ENCODE measurements around the gene OR6K2. TPM values are rescaled to one million over a fixed set of nuclear protein-coding genes. Genes with fewer than 3 reads are reported as not detected.

Gene OR6K2
- total and polyA plus RNA-seq, 2 of the 13 experiments (the other 11 are each of a cell fraction or from before 2014, with no cell fraction given), result not detected

DNA sequence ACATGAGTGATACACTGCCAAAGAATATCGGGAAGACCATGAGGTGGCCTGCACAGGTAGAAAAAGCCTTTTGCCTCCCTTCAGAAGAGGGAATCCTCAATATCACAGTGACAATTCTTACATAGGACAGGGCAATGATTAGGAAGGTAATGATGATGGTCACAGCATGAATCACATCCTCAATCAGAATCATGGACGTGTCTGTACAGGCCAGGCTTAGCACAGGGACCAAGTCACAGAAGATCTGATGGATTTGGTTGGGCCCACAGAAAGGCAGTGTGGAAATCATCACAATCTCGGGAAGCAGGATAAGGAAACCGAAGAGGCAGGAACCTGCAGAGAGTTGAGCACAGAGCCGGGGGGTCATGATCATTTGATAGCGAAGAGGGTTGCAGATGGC lies 16.9 kb upstream of the OR6K2 start:
- WGBS (ENCODE audit: low lambda C conversion rate), result 5% methylated on average over 5 of the region's 6 CpGs

More for the DNA sequence above, 16.9 kb upstream of the OR6K2 start:
- CTCF ChIA-PET (ENCODE audit: low intra/inter-chr PET ratio, low total read pairs), result no interaction called here
- H3K9ac ChIP-seq (ENCODE audit: insufficient read depth, low read depth, low read length), result no peak overlapping the region
- ATAC-seq (no peak), DNase-seq (ENCODE audit: low spot score) (no peak), FAIRE-seq (no peak)
- no peak overlapping the region for H3K27ac ChIP-seq (ENCODE audit: extremely low read length, insufficient read depth, low read length)
- in situ Hi-C loops (cut with HindIII; ENCODE audit: extremely low pct_ligation_motif_present, low pct_unique_long_range_greater_than_20kb) (no loop called here), intact Hi-C loops (cut with micrococcal nuclease; ENCODE audit: unreplicated experiment) (no loop called here)
- no peak overlapping the region for H3K4me2 ChIP-seq (ENCODE audit: low read depth, low read length)
- POLR2A ChIA-PET, result no interaction called here
- H3K36me3 ChIP-seq (replicated peaks in 1 of 2; ENCODE audit: control insufficient read depth in 1 of 2, insufficient read depth in 2 of 2, low read length in 2 of 2), result no peaks in the 10 kb centered on the region
- no peak overlapping the region for H2AFZ ChIP-seq (ENCODE audit: low read length)
- H3K27me3 ChIP-seq (ENCODE audit: control insufficient read depth in 1 of 2, insufficient read depth in 2 of 2, low read length in 2 of 2), result no peaks in the 10 kb centered on the region
- H3K4me1 ChIP-seq (ENCODE audit: insufficient read depth, low read length), result no peaks in the 10 kb centered on the region
- no TSS peak for BruUV-seq (replicated peaks)
- no peaks in the 10 kb centered on the region for H4K20me1 ChIP-seq (ENCODE audit: insufficient read depth, low read length)
- H3K4me3 ChIP-seq (replicated peaks in 1 of 3; ENCODE audit: insufficient read depth in 1 of 3, low read depth in 2 of 3, low read length in 3 of 3), result no peak overlapping the region
- H3K9me3 ChIP-seq (ENCODE audit: low read length), result no peaks in the 10 kb centered on the region
- TF ChIP-seq TBX3 (IDR thresholded peaks at IDR 0.05; ENCODE audit: borderline replicate concordance), result no peak
- no peak for TF ChIP-seq ARNT (IDR thresholded peaks at IDR 0.05)
- TF ChIP-seq TRIM24 (CRISPR knock-in tag; IDR thresholded peaks at IDR 0.05), result no peak
- TF ChIP-seq ZSCAN22 (CRISPR knock-in tag; IDR thresholded peaks at IDR 0.05), result no peak
- TF ChIP-seq, protein P1, sequence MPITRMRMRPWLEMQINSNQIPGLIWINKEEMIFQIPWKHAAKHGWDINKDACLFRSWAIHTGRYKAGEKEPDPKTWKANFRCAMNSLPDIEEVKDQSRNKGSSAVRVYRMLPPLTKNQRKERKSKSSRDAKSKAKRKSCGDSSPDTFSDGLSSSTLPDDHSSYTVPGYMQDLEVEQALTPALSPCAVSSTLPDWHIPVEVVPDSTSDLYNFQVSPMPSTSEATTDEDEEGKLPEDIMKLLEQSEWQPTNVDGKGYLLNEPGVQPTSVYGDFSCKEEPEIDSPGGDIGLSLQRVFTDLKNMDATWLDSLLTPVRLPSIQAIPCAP (CRISPR knock-in tag; IDR thresholded peaks at IDR 0.05; ENCODE audit: low read depth), result no peak
- no peak for TF ChIP-seq FOXA1 (IDR thresholded peaks at IDR 0.05)
- TF ChIP-seq FOXA1 (CRISPR knock-in tag; IDR thresholded peaks at IDR 0.05), result no peak
- TF ChIP-seq ZNF766 (CRISPR knock-in tag; IDR thresholded peaks at IDR 0.05; ENCODE audit: borderline replicate concordance), result no peak
- TF ChIP-seq ZNF530 (CRISPR knock-in tag; IDR thresholded peaks at IDR 0.05; ENCODE audit: low read depth), result no peak
- no peak for TF ChIP-seq NFYC (CRISPR knock-in tag; IDR thresholded peaks at IDR 0.05)
- no peak for TF ChIP-seq NONO (IDR thresholded peaks at IDR 0.05)
- TF ChIP-seq NONO (CRISPR knock-in tag; conservative IDR thresholded peaks at IDR 0.05), result no peak
- no peak for TF ChIP-seq ZNF850 (CRISPR knock-in tag; conservative IDR thresholded peaks at IDR 0.05)
- no peak for TF ChIP-seq JDP2 (CRISPR knock-in tag; IDR thresholded peaks at IDR 0.05; ENCODE audit: borderline replicate concordance)
- TF ChIP-seq, protein P2, sequence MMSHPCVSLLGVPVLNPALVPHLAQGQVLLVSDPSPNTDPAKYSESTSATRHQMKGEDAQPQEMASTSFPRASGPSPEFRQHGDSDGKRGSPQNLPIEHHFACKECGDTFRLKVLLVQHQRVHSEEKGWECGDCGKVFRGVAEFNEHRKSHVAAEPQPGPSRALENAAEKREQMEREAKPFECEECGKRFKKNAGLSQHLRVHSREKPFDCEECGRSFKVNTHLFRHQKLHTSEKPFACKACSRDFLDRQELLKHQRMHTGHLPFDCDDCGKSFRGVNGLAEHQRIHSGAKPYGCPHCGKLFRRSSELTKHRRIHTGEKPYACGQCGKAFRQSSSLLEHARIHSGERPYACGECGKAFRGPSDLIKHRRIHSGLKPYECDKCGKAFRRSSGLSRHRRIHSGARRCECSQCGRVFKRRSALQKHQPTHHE (CRISPR knock-in tag; IDR thresholded peaks at IDR 0.05; ENCODE audit: borderline replicate concordance), result no peak
- TF ChIP-seq, protein P3, sequence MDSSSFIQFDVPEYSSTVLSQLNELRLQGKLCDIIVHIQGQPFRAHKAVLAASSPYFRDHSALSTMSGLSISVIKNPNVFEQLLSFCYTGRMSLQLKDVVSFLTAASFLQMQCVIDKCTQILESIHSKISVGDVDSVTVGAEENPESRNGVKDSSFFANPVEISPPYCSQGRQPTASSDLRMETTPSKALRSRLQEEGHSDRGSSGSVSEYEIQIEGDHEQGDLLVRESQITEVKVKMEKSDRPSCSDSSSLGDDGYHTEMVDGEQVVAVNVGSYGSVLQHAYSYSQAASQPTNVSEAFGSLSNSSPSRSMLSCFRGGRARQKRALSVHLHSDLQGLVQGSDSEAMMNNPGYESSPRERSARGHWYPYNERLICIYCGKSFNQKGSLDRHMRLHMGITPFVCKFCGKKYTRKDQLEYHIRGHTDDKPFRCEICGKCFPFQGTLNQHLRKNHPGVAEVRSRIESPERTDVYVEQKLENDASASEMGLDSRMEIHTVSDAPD (CRISPR knock-in tag; IDR thresholded peaks at IDR 0.05), result no peak
- TF ChIP-seq RELA (CRISPR knock-in tag; IDR thresholded peaks at IDR 0.05), result no peak
- TF ChIP-seq, protein P4, sequence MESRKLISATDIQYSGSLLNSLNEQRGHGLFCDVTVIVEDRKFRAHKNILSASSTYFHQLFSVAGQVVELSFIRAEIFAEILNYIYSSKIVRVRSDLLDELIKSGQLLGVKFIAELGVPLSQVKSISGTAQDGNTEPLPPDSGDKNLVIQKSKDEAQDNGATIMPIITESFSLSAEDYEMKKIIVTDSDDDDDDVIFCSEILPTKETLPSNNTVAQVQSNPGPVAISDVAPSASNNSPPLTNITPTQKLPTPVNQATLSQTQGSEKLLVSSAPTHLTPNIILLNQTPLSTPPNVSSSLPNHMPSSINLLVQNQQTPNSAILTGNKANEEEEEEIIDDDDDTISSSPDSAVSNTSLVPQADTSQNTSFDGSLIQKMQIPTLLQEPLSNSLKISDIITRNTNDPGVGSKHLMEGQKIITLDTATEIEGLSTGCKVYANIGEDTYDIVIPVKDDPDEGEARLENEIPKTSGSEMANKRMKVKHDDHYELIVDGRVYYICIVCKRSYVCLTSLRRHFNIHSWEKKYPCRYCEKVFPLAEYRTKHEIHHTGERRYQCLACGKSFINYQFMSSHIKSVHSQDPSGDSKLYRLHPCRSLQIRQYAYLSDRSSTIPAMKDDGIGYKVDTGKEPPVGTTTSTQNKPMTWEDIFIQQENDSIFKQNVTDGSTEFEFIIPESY (CRISPR knock-in tag; IDR thresholded peaks at IDR 0.05), result no peak
- no peak for TF ChIP-seq ZKSCAN8 (CRISPR knock-in tag; IDR thresholded peaks at IDR 0.05; ENCODE audit: borderline replicate concordance)
- no peaks in the 10 kb centered on the region for H3K79me2 ChIP-seq (ENCODE audit: insufficient read depth, low read length)
